ENCODE measurements around the gene WIPF2. TPM values are rescaled to one million over a fixed set of nuclear protein-coding genes. Genes with fewer than 3 reads are reported as not detected.

The WIPF2 gene, protein sequence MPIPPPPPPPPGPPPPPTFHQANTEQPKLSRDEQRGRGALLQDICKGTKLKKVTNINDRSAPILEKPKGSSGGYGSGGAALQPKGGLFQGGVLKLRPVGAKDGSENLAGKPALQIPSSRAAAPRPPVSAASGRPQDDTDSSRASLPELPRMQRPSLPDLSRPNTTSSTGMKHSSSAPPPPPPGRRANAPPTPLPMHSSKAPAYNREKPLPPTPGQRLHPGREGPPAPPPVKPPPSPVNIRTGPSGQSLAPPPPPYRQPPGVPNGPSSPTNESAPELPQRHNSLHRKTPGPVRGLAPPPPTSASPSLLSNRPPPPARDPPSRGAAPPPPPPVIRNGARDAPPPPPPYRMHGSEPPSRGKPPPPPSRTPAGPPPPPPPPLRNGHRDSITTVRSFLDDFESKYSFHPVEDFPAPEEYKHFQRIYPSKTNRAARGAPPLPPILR
- total RNA-seq (10.4 TPM), polyA plus RNA-seq (12.0 TPM)

DNA sequence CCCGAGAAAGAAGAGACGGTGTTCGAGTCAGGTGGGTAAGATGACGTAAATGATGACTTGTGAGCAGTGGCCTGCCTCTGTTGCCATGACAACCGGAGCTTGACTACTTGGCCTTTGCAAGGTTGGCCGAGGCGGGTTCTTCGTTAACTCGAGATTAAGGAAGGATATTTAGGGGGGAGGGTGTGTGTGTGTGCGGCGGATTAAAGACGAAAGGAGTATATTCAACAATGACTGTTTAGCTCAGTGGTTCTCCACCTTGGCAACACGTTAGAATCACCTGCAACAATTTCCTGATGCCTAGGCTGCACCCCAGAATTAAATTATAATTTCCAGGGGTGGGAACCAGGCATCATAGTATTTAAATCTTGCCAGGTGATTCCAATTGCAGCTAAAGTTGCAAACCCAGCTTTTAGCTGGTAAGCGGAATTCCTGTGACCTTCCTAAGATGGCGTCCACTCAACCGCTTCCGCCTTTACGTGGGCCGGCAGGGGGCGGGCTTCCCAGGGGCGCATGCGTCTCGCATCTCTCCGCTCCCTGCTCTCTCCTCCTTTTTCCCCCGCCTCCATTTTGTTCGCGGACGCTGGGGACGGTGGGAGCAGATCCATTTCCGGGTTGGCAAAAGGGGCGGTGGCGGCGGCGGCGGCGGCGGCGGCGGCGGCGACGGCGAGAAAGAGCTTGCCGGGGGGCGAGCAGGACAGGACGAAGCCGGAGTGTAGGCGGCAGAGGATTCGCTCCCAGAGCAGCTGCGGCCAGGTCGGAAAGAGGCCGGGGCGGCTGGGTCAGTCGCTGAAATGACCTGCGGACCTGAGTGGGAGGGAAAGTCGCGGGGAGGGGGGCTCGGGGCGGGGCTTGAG lies at the start of gene WIPF2:
Gene WIPF2 (plus strand): TSS at position 565 of the 854 bp plus-strand sequence. CDS start 37,156 bp downstream, outside the sequence.
- no peaks in the 10 kb centered on the region for H3K36me3 ChIP-seq (ENCODE audit: insufficient read depth)
- 2% methylated on average over 59 of the region's 59 CpGs for WGBS
- peak; percentile 95 for DNase-seq (ENCODE audit: extremely low spot score)
- peak within 1 kb of the TSS; percentile 92 for H3K27ac ChIP-seq (ENCODE audit: low read depth)
- no peaks in the 10 kb centered on the region for H3K4me1 ChIP-seq (ENCODE audit: insufficient read depth)
- peak within 1 kb of the TSS; percentile 74 for H3K4me3 ChIP-seq (ENCODE audit: low read depth, low read length)

GRCh38 chr17:40170325-40170724 lies 48.8 kb upstream of the WIPF2 start:
- H3K4me1 ChIP-seq (ENCODE audit: insufficient read depth) = no peaks in the 10 kb centered on the region
- H3K4me3 ChIP-seq (ENCODE audit: low read depth, low read length) = no peak overlapping the region
- no peak overlapping the region for H3K27ac ChIP-seq (ENCODE audit: low read depth)
- 68% methylated on average over 2 of the region's 2 CpGs for WGBS
- DNase-seq (ENCODE audit: extremely low spot score) = no peak
- peaks cover 4% of the 10 kb centered on the region for H3K36me3 ChIP-seq (ENCODE audit: insufficient read depth)

DNA sequence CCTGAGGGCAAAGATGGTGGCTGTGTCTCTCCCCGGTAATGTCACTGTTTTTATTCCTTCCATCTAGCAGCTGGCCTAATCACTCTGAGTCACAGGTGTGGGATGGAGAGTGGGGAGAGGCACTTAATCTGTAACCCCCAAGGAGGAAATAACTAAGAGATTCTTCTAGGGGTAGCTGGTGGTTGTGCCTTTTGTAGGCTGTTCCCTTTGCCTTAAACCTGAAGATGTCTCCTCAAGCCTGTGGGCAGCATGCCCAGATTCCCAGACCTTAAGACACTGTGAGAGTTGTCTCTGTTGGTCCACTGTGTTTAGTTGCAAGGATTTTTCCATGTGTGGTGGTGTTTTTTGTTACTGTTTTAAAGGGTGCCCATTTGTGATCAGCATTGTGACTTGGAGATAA lies 47.4 kb upstream of the WIPF2 start:
- Histone ChIP-seq H3K4me3 (ENCODE audit: low read depth, low read length) (no peak overlapping the region), H3K4me1 (ENCODE audit: insufficient read depth) (no peaks in the 10 kb centered on the region), H3K27ac (ENCODE audit: low read depth) (no peak overlapping the region), H3K36me3 (ENCODE audit: insufficient read depth) (peaks cover 4% of the 10 kb centered on the region)
- no peak for DNase-seq (ENCODE audit: extremely low spot score)
- WGBS = 79% methylated on average over 1 of the region's 1 CpG

DNA sequence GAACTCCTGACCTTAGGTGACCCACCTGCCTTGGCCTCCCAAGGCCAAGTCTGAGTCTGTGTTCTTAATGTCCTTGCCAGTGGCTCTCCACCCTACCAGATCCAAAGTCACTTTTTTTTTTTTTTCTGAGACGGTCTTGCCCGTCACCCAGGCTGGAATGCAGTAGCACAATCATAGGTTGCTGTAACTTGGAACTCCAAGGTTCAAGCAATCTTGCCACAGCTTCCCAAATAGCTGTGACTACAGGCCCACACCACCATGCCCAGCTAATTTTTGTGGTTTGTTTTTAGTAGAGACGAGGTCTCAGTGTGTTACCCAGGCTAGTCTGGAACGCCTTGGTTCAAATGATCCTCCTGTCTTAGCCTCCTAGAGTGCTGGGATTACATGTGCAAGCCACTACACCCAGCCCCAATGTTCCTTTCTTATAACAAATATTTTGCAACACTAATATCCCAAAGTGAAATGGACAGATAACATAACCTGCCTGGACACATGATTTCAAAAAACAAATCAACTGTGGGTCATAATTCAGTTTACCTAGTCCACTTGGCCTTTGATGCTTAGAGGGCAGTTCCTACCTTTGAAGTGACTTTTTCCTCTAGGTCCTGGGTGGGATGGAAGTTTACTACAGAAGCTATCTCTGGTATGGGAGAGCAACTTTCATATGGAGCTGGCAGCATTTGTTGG lies 45.9 kb upstream of the WIPF2 start:
- H3K4me1 ChIP-seq (ENCODE audit: insufficient read depth) = no peaks in the 10 kb centered on the region
- no peak for DNase-seq (ENCODE audit: extremely low spot score)
- H3K27ac ChIP-seq (ENCODE audit: low read depth) = no peak overlapping the region
- no peak overlapping the region for H3K4me3 ChIP-seq (ENCODE audit: low read depth, low read length)
- 84% methylated on average over 4 of the region's 4 CpGs for WGBS
- peaks cover 4% of the 10 kb centered on the region for H3K36me3 ChIP-seq (ENCODE audit: insufficient read depth)

GRCh38 chr17:40173778-40174135 lies 45.3 kb upstream of the WIPF2 start:
- H3K36me3 ChIP-seq (ENCODE audit: insufficient read depth) = peaks cover 4% of the 10 kb centered on the region
- WGBS = 64% methylated on average over 3 of the region's 3 CpGs

GRCh38 chr17:40174514-40174913 lies 44.6 kb upstream of the WIPF2 start:
- no peak overlapping the region for H3K4me3 ChIP-seq (ENCODE audit: low read depth, low read length)
- no peaks in the 10 kb centered on the region for H3K4me1 ChIP-seq (ENCODE audit: insufficient read depth)
- 100% methylated on average over 1 of the region's 1 CpG for WGBS
- H3K36me3 ChIP-seq (ENCODE audit: insufficient read depth) = no peaks in the 10 kb centered on the region
- DNase-seq (ENCODE audit: extremely low spot score) = no peak
- H3K27ac ChIP-seq (ENCODE audit: low read depth) = no peak overlapping the region

More at GRCh38 chr17:40173778-40174135, 45.3 kb upstream of the WIPF2 start:
- no peak overlapping the region for H3K4me3 ChIP-seq (ENCODE audit: low read depth, low read length)
- DNase-seq (ENCODE audit: extremely low spot score) = no peak
- no peaks in the 10 kb centered on the region for H3K4me1 ChIP-seq (ENCODE audit: insufficient read depth)
- H3K27ac ChIP-seq (ENCODE audit: low read depth) = no peak overlapping the region

GRCh38 chr17:40175928-40176753 lies 43.0 kb upstream of the WIPF2 start:
- no peak overlapping the region for H3K4me3 ChIP-seq (ENCODE audit: low read depth, low read length)
- H3K4me1 ChIP-seq (ENCODE audit: insufficient read depth) = no peaks in the 10 kb centered on the region
- no peaks in the 10 kb centered on the region for H3K36me3 ChIP-seq (ENCODE audit: insufficient read depth)
- peak; percentile 67 for DNase-seq (ENCODE audit: extremely low spot score)
- WGBS = 88% methylated on average over 7 of the region's 7 CpGs
- peak overlapping the region; percentile 68 for H3K27ac ChIP-seq (ENCODE audit: low read depth)

GRCh38 chr17:40176754-40177110 lies 42.4 kb upstream of the WIPF2 start:
- 79% methylated on average over 2 of the region's 2 CpGs for WGBS
- H3K36me3 ChIP-seq (ENCODE audit: insufficient read depth) = no peaks in the 10 kb centered on the region
- H3K4me1 ChIP-seq (ENCODE audit: insufficient read depth) = no peaks in the 10 kb centered on the region
- peak overlapping the region; percentile 68 for H3K27ac ChIP-seq (ENCODE audit: low read depth)
- peak; percentile 62 for DNase-seq (ENCODE audit: extremely low spot score)
- H3K4me3 ChIP-seq (ENCODE audit: low read depth, low read length) = no peak overlapping the region

DNA sequence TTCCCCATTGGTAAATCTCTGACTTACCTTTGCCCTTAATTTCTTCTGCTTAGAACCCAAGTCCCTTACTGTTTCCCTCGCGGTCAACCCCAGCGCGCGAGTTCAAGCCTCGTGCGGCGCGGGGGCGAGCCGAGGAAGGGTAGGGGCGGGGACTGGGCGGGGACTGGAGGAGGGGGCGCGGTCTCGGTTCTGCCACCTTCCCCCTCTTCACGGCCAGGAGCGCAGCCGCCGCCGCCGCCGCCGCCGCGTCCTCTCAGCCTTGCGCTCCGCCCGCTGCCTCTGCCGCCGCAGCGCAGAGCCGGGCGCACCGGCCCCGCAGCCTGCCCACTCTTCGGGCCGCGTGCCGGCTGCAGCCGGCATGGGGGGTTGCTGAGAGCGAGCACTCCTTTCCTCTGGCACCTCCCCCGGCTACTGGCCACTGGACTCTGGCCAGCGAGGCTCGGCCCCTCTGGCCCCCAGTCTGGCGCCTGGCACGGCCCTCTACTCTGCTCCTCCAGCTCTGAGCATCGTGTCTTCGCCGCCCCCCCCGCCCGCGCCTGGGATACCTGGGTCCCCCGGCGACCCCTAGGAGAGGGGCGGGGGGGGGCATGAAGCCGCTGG lies 41.7 kb upstream of the WIPF2 start, which contains the start of gene RAPGEFL1:
Gene RAPGEFL1 (plus strand): TSS at position 196 of the 600 bp plus-strand sequence. CDS start 392 bp downstream, at position 588.
- no peak for DNase-seq (ENCODE audit: extremely low spot score)
- peak within 1 kb of the TSS; percentile 78 for H3K27ac ChIP-seq (ENCODE audit: low read depth)
- peak within 1 kb of the TSS; percentile 52 for H3K4me3 ChIP-seq (ENCODE audit: low read depth, low read length)
- WGBS = under 1% methylated on average over 57 of the region's 57 CpGs
- H3K36me3 ChIP-seq (ENCODE audit: insufficient read depth) = no peaks in the 10 kb centered on the region
- no peaks in the 10 kb centered on the region for H3K4me1 ChIP-seq (ENCODE audit: insufficient read depth)

DNA sequence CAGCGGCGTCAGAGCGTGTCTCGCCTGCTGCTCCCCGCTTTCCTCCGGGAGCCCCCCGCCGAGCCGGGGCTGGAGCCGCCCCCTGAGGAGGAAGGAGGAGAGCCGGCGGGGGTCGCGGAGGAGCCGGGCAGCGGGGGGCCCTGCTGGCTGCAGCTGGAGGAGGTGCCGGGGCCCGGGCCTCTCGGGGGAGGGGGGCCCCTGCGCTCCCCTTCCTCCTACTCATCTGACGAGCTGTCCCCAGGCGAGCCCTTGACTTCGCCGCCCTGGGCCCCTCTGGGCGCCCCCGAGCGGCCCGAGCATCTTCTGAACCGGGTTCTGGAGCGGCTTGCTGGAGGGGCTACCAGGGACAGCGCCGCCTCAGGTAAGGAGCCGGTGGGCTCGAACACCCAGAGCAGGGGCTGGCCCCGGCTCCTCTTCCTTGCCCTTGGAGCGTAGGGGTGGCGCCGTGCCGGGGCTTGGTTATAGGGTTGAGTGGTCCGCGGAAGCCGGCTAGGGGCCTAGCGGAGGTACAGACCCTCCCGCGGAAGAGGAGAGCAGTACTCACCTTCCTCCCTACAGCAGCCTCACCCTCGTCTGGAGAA lies 41.0 kb upstream of the WIPF2 start:
- Histone ChIP-seq H3K27ac (ENCODE audit: low read depth) (peak overlapping the region; percentile 67), H3K4me3 (ENCODE audit: low read depth, low read length) (peak overlapping the region; percentile 52), H3K4me1 (ENCODE audit: insufficient read depth) (no peaks in the 10 kb centered on the region), H3K36me3 (ENCODE audit: insufficient read depth) (no peaks in the 10 kb centered on the region)
- 44% methylated on average over 46 of the region's 46 CpGs for WGBS
- DNase-seq (ENCODE audit: extremely low spot score) = no peak

GRCh38 chr17:40178660-40179059 lies 40.4 kb upstream of the WIPF2 start:
- no peak for DNase-seq (ENCODE audit: extremely low spot score)
- Histone ChIP-seq H3K36me3 (ENCODE audit: insufficient read depth) (no peaks in the 10 kb centered on the region), H3K4me1 (ENCODE audit: insufficient read depth) (no peaks in the 10 kb centered on the region), H3K27ac (ENCODE audit: low read depth) (peak overlapping the region; percentile 67), H3K4me3 (ENCODE audit: low read depth, low read length) (peak overlapping the region; percentile 52)
- 89% methylated on average over 7 of the region's 7 CpGs for WGBS

DNA sequence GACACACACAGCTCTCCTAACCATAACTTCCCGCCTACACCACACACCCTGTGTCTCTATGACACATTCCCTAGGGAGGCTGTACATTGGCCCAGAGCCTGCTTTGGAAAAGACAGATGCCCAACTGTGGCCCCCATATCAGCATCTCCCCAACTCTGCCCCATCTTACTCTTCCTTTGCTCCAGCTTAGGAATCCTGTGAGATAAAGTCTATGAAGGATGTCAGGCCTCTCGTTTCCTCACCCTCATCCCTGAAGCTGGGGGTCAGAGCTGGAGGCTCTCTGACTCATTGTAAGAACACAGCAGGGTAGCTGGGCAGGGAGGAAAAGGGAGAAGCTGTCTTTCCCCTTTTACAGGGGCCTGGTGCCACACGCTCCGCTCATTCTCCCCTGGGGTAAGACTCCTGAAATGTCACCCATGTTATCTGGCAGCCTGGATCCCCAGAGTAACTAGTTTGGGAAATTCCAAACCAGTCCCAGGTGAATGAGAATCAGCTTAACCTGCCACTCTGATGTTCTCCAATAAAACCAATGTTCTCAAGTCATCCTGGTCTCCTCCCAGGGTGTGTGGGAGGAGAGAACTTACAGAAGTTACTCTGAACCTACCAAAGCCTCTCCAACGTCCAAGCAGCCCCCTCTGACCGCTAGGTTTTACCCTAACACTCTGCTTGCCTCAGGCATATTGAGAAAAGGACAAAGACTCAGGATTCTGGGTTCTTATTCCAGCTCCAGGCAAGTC lies 39.0 kb upstream of the WIPF2 start:
- no peaks in the 10 kb centered on the region for H3K36me3 ChIP-seq (ENCODE audit: insufficient read depth)
- H3K4me1 ChIP-seq (ENCODE audit: insufficient read depth) = no peaks in the 10 kb centered on the region
- H3K4me3 ChIP-seq (ENCODE audit: low read depth, low read length) = no peak overlapping the region
- 77% methylated on average over 6 of the region's 6 CpGs for WGBS
- no peak for DNase-seq (ENCODE audit: extremely low spot score)
- peak overlapping the region; percentile 55 for H3K27ac ChIP-seq (ENCODE audit: low read depth)

Data from urinary bladder (tissue), 4 donors.